ENCODE measurements around the gene RAPGEF1.

RAPGEF1 gene

DNA sequence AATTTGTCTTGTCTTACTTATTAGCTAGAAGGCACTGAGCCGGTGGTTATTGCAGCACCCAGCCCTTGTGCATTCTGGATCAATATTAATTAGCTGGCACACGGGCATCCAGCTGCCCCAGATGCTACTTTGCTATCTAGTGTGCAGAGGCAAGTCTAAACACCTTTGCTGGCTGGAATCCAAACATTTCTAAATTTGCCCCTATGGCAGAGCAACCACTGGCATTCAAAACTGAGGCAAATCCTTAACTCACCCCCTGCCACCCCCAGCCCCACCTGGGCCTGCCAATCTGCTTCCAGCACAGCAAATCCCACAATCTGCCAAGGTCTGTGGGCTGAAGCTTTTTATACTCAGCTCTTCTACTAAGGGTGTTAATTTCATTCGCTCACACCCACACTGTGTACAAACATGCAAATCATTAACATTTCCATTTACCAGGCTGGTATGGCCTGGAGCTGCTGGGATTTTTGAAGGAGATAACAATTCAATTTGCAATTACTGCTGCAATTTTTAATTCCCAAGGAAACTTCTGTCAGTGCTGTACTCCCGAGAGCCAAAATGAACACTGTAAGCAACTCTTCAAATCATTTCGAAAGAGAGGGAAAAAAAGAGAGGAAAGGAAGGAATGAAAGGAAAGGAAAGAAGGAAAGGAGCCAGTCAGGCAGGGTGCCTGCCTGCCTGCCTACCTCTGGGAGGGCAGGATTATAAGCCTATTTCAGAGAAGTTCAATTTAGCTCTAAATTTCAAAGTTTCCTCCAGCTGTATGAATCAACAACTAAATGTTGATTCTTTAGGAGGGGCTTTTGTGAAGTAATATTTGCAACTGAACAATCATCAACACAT lies 35.5 kb downstream of the RAPGEF1 start:
- no peak for DNase-seq

DNA sequence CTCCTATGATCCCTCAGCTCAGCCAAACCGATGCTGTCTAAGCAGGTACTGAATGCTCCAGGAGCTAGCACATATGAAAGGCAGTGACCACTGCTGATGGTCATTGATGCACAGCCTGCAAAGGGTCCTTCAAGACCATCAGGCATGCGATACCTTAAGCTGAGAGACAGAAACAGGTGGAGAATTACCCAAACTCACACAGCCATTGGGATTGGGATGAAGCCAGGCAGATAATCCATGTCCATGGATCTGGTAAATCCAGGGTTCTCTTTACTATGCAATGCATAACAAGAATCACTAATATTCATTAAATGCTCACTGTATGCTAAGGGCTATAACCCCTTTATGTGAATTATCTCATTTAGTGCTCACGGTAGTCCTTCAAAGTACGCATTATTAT lies 36.2 kb downstream of the RAPGEF1 start:
- DNase-seq, result no peak

DNA sequence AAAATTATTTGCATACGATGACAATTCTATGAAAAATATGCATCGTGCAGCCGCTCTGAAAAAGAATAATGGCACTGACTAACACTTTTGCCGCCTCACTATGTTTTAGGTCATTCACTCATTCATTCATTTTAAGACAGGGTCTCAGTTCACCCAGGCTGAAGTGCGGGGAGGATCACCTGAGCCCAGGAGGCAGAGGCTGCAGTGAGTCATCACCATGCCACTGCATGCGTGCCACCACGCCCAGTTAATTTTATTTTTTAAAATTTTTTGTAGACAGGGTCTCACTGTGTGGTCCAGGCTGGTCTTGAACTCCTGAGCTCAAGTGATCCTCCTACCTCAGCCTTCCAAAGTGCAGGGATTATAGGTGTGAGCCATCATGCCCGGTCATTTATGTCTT lies 37.0 kb downstream of the RAPGEF1 start:
- DNase-seq, result no peak

DNA sequence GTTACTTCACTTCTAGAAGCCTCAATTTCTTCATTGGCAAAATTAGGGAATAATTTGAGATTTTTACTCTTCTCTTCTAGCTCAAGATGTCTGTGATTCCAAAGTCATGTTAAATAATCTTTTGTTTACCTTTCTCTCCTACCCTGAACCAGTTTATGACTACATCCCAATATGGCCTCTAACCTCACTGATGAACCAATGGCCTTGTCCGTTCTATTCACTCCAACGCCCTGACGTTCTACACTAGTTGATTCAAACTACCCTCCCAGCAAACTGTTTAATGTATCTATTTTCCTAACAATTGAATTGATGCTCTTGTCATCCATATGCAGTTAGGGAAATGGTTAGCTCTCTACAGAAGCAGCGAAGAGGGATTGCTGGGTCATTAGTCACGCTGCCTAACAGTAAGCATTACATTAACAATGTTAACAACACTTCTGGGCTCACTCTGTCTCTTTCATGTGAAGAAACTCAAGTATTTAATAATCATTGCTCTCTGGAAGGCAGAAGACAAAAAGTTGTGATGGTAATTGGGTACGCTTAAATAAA lies 38.0 kb downstream of the RAPGEF1 start:
- DNase-seq, result no peak

DNA sequence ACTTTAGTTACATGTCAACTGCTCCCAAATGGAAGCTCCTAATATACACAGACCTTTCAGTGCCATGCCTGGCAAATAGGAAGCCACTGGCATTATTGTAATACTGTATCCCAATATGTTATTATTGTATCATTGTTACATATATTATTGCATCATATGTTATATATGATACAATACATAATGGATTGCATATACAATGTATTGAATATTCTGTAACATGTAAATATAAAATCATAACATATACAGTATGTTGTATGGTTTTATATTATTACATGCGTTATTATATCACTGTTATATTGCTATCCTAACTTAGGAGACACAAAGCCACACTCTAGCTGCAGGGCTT lies 38.5 kb downstream of the RAPGEF1 start:
- no peak for DNase-seq

DNA sequence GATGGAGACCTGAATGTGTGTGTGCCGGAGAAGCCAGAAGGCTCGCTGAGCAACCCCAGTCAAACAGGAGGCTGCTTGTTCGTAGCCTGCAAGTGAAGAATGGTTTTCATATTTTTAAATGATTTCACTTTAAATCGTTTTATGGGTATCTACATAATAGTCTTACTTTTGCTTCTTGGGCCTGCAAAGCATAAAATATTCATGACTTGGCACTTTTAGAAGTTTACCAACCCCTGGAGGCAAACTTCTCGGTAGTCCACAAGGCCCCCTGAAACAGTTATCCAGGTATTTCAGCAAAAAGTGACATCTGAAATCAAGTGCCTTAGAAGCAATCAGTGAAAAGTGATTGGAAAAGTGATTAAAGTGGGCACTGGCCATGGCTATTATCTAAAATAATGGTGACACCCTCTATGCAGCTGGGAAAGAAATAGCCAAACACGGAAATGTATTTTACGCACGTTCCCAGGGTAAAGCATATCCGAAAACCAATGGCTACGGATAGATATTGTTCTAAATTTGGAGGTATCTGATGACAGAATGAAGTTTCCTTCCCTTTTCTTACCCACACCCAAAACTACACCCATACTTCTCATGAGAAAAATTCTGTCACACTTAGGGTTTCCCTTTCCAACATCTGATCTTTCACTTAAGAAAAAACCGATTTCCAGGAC lies 39.0 kb downstream of the RAPGEF1 start:
- no peak for DNase-seq

DNA sequence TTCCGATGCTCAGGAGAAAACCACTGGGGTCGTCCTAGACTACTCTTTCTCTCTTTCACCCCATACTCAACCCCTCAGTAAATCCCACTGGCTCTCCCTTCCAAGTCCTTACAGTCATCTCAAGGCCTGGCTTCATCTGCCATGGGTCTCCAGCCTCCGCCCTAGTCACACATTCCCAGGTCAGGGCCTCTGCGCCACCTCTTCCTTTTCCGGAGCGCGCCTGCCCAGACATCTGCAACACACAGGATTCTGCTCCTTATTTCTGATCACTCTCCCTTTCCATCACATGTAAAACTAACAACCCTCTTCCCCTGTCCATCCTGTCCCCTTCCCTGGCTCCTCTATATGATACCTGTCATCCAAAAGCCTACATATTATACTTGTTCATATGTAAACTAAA lies 39.8 kb downstream of the RAPGEF1 start:
- no peak for DNase-seq

DNA sequence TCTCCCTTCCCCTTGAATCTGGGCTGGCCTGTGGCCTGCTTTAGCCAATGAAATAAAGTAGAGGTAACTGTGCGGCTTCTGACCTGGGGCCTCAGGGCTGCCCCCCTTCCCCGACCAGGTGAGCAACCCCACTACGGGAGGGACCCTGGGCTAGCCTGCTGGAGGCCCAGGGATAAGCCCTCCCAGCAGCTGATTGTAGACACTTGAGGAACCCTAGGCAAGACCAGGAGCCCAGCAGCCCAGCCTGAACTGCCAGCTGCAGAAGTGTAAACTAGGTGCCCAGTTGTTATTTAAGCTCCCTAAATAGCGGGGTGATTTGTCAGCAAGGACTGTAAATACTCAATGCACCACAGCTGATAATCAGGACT lies 41.3 kb downstream of the RAPGEF1 start:
- no peak for DNase-seq

DNA sequence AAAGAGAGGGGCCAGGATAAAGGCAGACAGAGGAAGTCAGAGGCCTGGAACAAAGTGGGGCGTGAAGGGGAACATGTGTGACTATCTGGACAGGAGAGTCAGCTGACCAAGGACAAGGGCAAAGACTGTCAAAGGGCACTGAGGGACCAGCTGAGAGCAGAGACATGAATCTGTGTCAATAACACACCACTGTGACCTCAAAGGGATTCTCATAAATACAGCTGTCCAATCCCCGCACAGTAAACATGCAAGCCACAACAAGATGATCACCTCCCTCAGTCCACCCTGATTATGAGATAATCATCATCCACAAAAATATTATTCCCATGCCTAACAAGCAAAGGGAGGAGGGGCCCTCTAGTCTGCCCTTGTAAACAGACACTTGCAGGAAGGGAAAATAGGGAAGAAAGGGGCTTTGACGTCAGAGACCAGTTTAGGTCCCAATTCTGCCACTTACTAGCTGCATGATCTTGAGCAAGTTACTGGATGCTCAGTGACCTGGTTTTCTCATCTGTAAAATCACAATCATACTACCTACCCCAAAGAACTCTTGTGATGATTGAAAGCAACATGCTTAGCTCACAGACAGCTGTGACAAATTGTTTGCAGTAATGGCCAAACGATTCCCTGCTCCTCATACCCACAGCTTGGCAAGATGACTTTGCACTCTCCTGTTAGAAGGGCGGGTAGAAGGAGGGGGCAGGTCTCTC lies 41.8 kb downstream of the RAPGEF1 start:
- no peak for DNase-seq

DNA sequence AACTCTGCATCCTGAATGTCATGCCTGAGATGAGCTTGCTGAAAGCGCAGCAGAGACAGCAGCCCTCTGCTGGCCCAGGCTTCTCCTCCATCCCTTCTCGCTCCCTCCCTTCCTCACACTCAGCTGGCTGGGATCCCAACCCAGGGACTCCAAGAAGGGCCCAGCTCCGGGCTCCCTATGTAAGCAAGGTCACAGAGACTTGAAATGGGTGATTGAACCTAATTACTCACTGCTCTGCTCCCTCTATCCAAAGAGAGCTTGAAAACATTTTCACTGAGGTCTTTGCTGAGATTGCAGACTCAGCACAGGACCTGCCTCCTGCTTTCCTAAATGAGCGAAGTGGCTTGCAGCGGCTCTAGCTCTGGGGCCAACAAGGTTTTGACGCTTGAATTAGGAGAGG lies 42.8 kb downstream of the RAPGEF1 start:
- peak; percentile 36 to 48 for DNase-seq

DNA sequence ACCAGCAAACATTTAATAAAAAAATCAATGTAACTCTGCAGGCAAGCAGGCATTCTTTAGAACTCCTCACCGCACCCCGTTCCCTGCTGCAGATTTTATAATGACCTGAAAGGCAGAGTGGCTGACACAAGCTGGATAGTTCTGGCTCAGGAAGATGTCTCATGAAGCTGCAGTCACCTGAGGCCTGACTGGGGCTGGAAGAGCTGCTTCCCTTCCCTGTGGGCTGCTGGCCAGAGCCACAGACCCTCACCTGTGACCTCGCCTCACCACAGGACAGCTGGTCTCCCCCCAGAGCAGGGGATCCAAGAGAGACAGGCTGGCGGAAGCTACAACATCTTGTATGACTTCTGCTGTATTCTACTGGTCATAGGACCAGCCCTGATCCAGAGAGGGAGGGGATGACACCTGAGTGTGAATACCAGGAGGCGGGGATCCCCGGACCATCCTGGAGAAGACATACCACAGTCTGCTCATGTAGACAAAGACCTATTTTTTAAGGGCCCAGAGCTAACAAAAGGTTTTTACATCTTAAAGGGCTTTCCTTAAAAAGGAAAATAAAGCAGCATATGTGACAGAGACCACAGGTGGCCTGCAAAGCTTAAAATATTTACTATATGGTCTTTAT lies 43.9 kb downstream of the RAPGEF1 start:
- DNase-seq, result no peak

DNA sequence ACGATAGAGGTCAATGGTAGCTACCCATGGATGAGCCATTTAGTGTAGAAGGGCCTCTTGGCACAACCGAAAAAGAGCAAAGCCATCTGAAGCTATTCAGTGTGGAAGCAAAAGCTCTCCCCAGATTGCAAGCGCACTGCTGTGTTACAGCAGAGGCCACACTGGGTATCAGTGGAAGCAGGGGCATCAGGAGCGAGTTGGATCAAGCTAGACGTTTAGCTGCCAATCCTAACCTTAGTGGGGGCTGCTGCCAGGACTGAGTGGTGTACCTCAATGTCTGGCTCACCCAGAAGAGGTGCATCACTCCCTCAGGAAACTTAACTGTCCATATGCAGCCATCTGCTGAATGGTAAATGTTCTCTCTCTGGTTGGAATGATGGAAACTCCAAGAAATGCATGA lies 44.5 kb downstream of the RAPGEF1 start:
- peak in 1 of 2 experiments; percentile 33 for DNase-seq

DNA sequence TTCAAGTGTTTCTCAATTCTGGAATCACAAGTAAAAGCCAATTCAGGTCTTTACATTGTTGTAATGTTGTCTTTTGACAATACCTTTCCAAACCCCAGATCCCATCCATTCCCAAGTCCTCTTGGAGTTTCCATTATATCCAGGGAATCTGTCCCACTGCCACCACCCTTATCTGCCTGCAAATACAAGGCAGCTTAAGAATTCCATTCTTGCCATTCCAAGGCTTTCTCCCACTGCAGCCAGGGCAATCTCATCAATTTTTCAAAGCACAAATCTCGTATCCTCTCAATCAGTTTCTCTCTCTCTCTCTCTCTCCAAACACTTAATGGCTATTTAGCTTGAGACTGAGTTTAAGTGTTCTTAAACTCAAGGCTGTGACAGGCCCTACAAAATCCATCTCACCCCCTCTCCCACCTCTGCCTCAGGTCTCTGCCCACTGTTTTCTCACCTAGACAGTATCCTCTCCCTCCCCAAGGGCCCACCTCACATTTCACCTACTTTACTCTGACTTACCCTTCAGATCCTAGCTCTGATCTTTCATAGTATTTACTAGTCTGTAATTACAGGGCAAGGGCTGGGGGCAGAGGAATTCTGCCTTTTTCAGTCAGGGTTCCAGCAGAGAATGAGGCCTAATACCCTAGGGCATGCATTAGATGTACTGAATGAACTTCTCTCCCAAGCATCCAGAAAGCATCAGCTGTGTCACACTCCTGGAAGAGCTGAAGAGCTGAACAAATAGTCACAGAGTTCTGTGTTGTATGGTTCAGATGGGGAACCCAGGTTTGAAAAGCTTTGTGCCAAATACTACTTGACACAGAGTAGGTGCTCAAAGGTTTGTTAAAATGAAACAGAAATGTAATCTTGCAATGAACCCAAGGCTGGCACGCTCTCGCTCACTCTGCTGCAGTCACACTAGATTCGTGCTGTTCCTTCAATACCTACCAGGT lies 46.0 kb downstream of the RAPGEF1 start:
- DNase-seq, result no peak

DNA sequence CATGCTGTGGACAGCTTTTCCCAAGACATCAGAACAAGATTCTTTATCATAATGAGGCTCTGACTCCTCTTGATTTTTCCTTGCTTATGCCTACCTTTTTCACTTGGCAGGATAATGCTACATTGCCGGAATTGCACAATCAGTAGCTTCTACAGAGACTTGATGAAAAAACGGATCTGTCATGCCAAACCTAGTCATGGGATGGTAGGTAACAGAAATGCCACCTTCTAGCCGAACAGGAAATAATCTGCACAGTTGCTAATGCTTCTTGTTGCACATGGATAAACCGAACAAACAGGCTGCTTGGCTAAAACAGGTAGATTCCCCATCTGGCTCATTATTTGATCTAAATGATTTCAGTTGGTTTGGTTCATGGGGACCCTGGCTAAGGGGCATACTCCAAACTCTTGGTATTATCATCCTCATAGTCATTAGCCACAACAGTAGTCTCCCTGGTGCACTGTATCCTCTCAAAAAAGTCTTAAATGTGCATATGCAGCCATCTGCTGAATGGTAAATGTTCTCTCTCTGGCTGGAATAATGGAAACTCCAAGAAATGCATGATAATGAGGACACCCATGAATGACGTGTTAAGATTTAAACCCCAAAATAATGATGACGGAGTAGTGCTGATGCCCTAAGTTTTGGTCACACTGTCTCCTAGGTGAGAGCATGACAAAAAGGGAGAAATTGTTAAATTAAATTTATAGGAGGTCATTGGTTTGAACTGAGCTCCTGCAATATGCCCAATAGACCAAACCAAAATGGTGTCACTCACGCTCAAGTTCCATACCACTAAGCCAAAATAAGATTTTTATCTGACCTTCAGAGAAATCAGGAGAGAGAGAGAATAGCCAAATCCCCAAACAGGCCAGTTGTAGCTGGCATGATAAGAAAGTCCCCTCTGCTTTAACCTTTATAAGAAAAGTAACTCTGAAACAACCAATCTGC lies 47.0 kb downstream of the RAPGEF1 start:
- DNase-seq, result no peak

DNA sequence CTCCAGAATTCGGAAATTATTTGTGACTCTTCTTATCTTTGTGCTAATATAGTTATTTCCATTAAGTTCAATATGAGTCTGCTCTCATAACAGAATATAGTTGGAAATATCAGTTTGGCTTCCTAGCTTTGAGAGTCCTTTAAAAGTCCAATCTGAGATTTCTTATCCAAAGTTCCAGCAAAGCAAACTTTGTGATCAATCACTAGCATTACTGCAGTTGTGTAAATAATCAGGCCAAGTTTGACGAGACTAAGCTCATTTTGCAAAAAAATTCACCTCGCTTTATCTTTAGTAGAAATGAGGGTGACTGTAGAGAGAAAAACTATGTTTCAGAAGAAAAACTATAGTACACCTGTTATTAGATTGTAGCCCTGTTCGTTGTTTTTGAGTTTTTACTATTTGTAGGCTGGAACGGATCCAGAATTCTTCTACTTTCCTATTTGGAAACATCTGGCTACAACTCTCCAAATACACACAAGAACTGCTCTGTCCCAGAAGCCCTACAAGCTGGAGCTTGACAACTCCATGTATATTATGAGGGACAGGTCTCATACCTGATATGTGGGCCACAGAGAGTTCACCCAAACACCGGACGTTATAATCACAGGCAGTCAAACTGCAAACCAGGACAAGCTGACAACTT lies 47.8 kb downstream of the RAPGEF1 start:
- DNase-seq, result no peak

DNA sequence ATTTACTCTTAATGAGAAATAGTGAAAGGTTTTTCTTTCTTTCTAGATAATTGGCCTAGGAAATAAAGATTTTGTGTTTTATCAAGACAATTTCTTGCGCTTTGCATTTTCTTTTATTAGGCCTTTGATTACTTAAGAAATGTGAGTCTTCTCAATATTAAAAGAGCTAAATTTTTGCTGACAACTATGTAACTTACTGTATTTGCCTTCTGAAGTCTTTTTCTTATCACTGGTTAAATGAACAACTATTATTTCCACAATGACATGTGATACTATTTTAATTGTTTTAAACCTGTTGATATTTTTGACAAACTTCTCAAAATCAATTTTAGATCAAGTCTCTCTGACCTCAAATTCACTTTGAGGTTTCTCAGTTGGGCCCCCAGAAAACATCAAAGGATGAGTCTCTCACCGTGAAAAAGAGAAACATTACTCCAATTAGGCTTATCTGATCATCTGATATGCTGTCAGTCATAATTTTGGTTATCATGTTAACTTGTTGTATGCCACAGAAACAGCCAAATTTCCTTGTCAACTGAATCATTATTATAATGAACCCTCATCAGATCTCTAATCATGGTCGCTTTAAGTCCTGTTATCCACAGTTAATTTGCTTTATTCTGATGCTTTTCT lies 48.8 kb downstream of the RAPGEF1 start:
- no peak for DNase-seq

DNA sequence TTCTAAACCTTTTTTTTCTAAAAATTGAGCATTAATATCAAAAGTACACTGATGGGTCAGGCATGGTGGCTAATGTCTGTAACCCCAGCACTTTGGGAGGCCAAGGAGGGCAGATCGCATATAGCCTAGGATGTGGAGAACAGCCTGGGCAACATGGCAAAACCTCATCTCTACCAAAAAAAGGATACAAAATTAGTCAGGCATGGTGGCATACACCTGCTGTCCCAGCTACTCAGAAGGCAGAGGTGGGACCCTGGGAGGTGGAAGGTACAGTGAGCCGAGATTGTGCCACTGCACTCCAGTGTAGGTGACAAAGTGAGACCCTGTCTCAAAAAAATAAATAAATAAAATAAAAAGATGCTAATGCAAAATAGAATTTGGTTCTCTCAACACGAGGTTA lies 49.4 kb downstream of the RAPGEF1 start:
- no peak for DNase-seq

DNA sequence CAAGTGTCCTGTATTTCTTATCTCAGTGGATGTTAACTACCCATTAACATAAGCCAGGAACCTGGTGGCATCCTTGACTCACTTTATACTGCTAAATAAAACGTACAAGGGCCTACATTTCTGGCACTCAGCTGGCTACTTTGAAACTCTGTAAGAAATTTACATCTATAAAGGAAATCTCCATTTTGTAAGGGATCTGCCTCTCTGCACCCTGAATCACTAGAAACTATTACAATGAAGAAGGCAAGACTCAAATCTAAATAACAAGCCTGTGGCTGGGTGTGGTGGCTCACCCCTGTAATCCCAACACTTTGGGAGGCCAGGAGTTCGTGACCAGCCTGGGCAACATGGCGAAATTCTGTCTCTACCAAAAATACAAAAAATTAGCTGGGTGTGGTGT lies 51.5 kb downstream of the RAPGEF1 start:
- no peak for DNase-seq

DNA sequence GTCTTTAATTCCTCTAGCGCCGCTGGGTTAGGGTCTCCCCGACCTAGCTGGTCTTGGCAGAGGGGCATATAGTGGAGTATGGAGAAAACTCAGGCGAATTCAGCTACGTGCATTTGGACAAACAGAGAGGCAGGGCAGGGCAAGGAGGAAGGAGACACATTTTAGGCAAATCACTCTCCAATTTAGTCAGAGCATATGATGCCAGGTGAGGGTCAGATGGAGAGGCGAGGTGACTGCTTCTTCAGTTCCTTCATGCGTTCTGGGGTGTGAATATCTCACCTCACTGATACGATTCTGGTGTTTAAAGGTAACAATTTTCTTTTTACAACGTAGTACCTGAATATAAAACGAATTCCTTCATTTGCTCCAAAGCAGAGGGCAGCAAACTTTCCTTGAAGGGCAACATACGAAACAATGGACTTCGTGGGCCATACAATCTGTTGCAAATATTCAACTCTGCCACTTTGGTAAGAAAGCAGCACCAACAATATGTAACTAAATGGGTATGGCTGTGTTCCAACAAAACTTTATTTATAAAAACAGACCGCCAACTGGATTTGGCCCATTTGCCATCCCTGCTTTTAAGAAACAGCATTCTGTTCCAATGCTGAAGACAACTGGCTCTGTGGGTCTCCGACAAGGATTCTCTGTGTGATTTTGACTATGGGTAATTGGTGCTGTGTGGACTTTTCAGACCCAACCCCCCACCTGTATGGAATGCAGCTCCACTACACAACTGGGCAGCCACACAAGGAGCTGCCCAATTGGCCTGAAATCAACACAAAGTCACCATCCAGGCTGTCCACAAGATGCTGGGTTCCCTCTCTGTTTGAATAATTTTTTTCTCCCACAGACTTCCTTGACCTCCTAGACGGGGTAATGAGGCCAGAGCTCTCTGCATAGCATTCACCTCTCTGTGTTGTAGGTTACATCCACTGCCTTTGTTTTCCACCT lies 53.8 kb downstream of the RAPGEF1 start:
- DNase-seq, result no peak
